OCI-LY1 (cell line): ENCODE data around the gene KIRREL3.

Experiments
- EZH2 ChIP-seq: fragments of 200-600 bp; sonication (generic), shearing (Covaris generic); IDR thresholded peaks from 2 replicates; pipeline ENCODE4 v1.8.0; 2017; ENCODE audit warnings: borderline replicate concordance, mixed run types, mild to moderate bottlenecking, antibody characterized with exemption, low read length, moderate library complexity, mixed read lengths
- TF ChIP-seq, protein P1 (sequence below): fragments of 200-600 bp; sonication (generic), shearing (Covaris generic); IDR thresholded peaks from 2 replicates; pipeline ENCODE4 v1.5.1; 2017; ENCODE audit warnings: mild to moderate bottlenecking, antibody characterized with exemption, low read length, moderate library complexity, mixed read lengths

DNA sequence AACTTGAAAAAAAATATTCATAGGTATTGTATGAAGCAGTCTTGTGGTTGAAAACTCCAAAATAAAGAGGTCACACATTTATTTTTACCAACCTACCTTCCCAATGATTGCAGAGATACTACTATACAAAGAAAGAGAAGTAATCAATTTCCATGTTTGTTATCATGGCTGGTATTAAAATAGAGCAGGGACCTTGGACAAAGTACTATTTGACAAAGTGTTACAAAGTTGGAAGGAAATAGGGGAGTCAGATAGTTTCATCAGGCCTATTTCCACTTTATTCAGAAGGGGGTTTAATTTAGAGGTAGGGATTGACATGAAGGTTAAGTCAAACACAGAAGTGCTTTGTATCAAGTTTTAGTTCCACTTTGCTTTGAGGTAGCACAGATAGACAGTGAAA is 34.4 kb upstream of the KIRREL3 start:
- TF ChIP-seq, protein P1, sequence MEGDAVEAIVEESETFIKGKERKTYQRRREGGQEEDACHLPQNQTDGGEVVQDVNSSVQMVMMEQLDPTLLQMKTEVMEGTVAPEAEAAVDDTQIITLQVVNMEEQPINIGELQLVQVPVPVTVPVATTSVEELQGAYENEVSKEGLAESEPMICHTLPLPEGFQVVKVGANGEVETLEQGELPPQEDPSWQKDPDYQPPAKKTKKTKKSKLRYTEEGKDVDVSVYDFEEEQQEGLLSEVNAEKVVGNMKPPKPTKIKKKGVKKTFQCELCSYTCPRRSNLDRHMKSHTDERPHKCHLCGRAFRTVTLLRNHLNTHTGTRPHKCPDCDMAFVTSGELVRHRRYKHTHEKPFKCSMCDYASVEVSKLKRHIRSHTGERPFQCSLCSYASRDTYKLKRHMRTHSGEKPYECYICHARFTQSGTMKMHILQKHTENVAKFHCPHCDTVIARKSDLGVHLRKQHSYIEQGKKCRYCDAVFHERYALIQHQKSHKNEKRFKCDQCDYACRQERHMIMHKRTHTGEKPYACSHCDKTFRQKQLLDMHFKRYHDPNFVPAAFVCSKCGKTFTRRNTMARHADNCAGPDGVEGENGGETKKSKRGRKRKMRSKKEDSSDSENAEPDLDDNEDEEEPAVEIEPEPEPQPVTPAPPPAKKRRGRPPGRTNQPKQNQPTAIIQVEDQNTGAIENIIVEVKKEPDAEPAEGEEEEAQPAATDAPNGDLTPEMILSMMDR = no peak
- no peak for TF ChIP-seq EZH2
